HPDE6-E6E7 (cell line): Measurements from ENCODE around the gene OPCML.

Experiments
- DNase-seq: peaks from one replicate; pipeline ENCODE4 v3.0.0; 2011; ENCODE audit warnings: missing footprints; ENCODE audit errors: extremely low spot score

OPCML gene

DNA sequence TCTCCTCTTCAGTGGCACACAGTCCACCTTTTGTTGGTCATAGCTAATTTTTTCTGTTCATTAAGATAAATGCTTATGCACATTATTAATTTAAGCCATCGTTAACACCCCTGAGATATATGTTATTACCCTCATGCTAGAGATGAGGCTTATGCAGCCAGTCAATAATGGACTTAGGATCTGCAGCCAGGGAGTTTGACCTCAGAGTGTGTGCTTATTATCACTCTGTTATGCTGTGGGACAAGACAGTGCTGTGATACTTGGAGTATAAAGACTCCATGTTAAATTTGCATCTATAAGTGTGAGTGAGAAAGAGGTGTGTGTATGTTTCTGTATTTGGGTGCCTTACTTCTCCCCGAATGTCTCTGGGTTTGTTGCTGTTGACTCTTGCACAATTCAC is 969.3 kb downstream of the OPCML start:
- DNase-seq, result no peak

DNA sequence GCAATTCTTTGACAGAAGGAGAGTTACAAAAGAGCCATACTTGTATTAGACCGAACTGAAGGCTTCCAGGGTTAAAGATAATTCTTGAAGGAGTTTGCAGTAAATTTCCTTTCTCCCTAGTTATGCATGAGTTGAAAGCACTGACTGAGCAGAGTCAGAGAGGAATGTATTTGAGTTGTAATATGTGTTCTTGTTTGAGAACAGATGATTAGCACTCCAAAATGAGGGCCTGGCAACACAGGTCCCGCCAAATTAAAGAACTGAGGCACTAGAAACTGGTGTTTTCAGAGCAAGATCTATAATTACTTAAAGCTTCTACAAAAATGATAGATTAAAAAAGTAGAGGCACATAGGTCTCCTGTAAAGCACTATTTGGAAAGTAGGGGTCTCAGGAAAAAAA is 970.4 kb downstream of the OPCML start:
- no peak for DNase-seq

DNA sequence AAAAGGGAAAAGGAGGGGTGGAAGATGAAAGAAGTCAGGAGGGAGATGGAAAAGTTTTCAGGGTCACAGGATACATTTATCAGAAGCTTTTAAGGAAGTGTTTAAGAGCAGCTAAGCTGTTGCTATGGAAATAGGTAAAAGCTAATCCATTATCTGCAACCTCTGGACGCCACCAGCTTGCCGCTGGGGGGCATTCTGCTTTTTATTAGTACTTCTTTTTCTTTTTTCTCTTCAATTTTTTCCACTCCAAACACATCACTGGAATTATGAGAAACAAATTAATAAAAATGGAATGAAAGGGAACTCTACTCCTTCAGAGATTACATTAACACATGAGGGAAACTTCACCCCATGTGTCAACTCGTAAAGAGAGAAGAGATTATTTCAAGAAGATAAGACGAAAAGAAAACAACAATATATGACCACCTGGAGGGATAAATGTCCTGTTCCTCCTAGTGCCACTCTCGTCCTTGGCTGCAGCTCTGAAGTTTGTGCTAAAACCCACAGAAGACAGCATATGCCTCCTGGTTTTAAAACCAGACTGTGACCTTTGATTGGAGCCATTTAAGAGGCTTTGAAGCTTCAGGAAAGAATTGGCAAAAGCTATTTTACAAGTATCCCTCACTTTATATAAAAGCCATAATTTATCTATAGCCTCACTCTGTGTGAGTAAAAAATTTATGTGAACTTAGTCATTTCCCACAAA is 972.8 kb downstream of the OPCML start:
- no peak for DNase-seq

DNA sequence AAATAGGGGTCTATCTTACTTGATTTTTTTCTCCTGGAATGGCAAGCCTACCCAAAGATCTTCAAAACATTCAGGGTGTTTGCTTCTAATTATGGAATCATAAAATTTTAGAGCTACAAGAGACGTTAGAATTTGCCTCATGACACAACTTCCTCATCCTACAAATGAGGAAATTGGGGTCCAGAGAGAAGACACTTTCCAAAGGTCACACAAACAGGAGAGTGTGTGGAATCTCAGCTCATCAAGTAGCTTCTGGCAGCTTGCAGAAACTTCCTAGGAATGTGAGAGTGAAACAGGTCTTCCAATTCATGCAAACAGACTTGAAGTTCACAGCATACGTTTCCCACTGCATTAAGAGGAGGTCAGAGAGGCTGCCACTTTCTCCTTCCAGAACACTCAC is 976.0 kb downstream of the OPCML start:
- no peak for DNase-seq

DNA sequence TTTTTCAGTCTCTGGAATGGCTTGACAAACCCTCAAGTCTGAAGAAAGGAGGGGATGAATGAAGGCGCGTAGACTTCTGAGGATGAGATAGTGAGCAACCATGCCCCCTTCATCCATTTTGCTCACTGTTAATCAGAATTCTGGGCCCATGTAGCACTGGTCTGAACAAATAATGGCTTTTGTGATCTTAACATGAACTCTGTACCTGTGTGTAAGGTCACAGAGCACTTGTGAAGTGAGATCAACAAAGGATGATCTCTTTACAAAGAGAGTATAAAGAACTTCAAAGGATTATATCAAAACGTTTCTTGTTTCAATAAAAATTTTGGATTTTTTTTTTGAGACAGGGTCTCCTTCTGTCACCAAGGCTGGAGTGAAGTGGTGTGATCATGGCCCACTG is 976.7 kb downstream of the OPCML start:
- no peak for DNase-seq

DNA sequence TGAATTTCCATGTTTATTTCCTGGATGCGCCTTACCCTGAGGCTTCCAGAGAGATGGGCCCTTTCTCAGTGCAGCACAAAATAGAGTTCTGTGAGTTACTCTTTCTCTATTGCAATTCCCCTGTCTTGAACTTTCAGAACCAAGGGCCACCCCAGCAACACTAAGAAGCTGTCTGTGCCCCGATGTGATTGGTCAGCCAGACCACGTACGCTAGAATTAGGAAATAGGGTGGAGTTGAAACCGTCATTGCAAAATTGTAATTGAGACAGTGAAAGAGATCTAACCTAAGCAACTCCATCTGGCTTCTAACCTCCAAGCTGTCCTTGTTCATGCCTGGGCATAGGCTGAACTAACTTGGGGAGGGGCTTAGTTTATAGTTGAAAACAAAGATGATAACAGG is 981.3 kb downstream of the OPCML start:
- no peak for DNase-seq

DNA sequence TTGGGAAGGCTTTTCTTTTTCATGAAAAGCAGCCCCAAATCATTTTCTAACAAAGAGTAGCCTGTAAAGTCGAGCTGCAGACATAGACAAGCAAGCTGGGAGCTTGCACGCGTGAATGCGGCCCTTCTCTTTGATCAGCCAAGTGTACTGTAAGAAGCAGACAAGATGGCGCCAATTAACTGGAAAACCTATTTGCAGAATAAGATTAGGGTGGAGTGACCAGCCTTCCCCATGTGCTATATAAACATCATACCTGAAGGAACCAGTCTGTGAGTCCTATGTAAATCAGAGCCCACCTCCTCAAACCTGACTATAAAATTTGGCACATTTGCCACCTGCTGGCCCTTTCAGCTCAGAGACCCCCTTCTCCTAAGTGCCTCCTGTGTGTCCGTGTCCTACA is 982.7 kb downstream of the OPCML start:
- DNase-seq, result no peak

DNA sequence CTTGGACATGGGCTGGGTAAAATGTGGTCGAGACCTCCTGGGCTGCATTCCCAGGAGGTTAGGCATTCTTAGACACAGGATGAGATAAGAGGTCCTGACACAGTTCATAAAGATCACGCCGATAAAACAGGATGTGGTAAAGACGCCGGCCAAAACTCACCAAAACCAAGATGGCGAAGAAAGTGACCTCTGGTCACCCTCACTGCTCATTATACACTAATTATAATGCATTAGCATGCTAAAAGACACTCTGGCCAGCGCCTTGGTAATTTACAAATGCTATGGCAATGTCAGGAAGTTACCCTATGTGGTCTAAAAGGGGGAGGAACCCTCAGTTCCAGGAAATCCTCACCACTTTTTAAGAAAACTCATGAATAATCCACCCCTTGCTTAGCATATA is 983.3 kb downstream of the OPCML start:
- no peak for DNase-seq

DNA sequence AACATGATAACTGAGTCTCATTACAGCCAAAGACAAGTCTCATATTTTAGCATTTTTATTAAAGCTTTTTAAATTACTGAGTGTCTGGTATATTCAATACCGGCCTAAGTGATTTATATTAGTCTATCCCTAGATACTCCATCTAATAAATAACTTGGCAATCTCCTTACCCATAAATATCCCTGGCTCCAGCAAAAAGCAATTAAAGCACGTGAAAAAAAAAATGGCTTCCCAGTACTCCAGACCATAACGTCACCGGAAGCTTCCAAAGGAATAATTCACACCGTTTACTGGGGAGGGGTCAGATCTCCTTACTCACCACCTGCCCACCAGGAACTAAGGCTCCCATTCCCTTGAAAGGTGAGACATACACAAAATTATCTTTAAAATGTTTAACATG is 988.3 kb downstream of the OPCML start:
- DNase-seq, result no peak

DNA sequence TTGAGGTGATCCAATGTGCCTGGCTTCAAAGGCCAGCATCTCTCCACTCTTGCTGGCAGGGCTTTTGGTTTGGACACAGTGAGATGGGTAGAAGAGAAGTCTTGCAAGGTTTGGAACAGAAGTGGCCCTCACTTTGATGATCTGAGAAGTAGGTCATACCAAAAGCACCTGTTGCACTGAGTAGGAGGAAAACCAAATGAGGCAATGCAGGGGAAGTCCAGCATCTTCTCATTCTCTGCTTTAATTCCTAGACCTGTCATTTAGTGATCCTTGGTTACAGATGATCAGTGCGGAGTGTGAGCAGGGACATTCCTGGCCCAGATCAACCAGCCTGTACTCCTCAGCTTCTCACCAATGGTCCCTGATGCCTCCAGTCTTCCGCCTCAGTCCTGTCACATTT is 990.5 kb downstream of the OPCML start:
- no peak for DNase-seq

DNA sequence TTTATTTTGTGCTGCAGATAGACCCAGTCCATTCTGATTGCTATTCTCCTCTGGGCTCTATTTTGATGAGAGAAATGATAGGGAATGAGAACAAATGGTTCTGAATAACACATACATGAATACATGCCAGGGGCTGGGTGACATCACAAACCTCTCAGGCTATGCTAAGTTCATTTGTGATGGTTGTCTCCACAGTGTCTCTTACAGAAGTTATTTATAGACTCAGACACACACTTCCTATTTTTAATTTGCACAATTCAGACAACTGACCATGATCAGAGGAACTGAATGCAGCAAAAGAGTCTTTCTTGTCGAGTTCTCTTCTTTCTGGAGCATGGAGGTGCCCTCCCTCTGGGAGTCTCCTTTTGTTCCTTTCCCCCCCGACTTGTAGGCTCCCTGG is 991.7 kb downstream of the OPCML start:
- no peak for DNase-seq

DNA sequence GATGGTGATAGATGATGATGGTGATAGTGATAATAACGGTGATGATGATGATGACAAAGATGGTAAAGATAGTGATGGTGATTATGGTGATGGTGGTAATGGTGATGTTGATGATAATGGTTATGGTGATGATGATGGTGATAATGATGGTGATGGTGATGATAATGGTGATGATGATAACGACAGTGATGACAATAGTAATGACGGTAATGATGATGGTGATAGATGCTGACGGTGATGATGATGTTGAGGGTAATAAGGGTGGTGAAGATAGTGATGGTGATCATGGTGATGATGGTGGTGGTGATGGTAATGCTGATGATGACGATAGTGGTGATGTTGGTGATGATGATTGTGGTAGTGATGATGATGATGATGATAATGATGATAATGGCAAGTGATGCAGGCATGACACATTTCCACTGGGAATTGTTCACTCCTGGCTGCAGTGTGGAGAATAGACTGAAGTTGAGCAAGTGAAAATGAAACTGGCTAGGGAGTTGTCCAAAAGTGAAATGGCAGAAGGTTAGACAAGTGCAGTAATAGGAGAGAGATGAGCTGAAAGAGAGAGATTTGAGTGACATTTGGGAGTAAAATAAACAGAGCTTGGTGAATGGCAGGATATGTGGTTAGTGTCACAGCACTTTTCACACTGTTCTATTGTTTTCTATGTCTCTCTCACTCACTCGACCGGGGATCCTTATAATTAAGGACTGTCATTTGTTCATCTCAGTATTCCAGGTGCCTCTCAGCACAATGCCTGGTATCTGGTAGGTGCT is 992.5 kb downstream of the OPCML start:
- DNase-seq, result no peak

DNA sequence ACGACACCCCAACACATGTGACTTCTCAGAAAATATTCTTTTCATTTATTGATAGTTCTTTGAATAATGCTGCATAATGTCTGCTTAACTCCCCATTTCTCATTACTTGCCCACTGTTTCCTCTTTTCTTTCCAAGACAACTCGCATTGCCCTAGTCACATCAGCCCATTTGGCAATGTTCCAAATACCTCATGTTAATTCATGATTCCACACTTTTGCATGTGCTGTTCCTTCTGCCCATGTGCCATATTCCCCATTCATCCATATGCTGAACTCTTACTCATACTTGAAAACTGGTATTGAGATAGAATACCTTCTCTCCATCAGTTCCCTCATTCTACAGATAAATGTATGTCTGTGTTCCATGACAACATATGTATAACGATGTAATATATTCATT is 993.7 kb downstream of the OPCML start:
- no peak for DNase-seq

DNA sequence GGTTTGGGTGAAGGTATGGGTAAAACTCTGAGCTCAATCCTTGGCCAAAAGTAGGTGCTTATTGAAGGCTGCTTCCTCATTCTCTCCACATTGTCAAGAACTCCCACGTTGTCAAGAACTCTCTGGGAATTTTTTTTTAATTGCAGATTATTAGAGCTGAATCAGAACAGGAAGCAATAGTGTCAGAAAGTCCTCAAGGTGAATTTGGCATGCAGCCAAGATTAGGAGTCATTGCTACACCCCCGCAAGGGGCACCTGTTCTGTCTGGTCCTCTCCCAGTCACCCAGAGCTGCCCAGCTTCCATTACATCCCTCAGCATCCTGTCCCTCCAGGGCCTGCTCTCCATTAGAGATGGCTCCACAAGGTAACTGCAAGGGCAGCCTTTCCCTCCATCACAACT is 996.5 kb downstream of the OPCML start:
- DNase-seq, result no peak

DNA sequence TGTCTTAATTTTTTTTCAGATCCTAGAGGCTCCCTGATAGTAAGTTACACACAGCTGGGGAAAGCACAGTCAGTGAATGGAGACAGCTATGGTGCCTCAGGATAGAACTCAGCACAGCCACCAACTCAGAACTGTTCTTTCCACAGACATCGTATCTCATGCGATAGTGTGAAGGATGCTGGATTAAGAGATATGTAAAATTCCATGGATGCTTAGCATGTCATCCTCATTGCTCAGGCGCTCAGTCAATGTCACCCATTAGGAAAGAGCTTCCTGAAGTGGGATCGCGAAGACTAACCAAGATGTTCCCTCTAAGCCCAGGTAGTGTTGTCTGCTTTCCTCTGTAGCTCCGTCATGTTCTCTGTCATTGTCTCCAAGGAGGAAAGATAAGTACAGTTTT is 1000.4 kb downstream of the OPCML start:
- DNase-seq, result no peak

DNA sequence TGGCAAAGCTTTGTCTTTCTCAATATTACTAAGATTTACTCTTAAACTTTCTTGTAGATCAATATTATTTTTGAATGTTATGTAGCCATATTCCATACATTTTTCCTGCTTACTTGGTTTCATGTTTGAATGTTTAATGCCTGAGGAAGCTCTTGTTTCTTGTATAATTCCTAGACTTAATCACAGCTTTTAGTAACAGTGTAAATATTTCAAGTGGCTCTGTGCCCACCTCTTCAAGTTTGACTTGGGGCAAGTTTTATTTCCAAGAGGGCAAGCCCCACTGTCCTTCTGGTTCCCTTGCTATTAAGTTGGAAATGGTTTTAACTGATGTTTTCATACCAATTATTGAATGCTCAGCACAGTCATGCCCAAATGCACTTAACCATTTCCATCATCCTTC is 1004.1 kb downstream of the OPCML start:
- DNase-seq, result no peak

DNA sequence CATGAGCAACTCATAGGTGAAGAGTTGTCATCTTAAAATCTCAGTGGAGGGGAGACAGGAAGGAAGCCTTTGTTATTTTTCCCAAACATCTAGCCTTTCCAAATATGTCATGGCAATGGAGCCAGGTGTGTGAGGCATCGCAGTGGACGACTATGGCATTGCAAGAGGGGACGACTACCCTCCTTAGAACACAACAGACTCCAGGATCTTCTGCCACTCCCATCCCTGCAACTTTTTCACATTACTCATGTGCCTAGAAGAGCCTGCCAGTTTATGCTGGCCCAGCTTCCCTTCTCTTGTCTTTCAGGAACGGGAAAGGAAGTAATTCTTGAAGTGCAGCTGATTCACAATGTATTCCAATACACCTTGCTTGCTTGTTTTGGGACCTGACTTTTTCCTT is 1008.4 kb downstream of the OPCML start:
- DNase-seq, result no peak

DNA sequence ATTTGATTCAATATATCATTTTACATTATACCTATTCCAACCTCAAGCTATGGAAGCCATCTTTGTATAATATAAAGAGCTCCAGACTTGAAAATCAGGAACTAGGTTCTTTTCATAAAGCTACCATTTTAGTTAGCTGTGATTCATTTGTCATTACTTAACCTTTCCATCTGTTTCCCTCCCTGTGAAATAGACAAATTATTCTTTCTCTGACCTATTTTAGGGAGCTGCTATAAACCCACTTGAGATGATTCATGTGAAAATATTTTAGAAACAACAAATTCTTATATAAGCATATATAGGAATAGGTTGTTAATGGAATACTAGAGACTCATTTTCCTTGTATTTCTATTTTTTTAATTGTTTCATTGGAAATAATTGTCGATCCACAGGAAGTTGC is 1012.1 kb downstream of the OPCML start:
- DNase-seq, result no peak

DNA sequence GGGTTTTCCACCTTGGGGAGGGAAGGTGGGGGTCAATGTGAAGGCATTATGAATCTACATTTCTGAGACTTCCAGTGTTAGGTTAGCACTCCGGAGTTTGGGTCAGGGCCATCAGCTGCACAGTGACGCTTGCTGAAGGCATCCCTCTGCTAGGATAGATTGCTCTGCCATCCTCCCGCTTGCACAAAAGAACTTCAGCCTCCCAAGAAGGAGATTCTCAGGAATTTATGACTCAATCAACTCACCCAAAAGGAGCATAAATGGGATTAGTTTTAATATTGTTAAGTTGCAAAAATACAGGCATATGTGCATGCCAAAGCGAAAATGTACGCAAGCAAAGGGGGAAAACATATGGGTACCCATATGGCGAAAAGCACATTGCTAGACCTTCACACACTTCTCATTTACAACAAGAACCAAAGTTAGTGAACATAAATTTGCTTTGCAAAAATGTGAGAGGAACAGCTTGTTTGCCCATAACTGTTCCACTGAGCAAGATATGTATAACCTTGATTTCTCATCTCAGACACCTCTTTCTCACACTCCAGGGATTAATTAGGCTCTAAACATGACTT is 1013.0 kb downstream of the OPCML start:
- DNase-seq, result no peak

DNA sequence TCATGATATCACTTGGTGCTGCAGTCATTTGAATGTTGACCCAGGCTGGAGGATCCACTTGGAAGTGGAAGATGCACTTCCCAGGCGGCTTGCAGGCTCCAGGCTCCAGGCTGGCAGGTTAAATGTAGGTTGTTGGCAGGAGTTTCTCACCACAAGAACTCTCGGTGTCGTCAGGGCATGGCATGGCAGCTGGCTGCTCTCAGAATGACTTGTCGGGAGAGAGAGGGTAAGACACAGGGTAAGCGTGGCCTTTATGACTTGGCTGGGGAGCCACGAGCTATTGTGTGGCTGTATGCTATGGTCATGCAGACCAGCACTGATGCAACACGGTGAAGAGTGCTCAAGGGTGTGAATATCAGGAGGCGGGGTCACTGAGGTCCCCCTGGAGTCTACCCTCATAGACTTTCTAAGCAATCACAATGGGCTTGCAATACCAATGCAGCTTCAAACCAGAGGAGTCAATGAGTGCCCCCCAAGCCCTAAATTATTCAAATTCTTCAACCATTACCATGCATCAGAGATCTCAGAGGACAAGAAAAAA is 1027.7 kb downstream of the OPCML start:
- no peak for DNase-seq

DNA sequence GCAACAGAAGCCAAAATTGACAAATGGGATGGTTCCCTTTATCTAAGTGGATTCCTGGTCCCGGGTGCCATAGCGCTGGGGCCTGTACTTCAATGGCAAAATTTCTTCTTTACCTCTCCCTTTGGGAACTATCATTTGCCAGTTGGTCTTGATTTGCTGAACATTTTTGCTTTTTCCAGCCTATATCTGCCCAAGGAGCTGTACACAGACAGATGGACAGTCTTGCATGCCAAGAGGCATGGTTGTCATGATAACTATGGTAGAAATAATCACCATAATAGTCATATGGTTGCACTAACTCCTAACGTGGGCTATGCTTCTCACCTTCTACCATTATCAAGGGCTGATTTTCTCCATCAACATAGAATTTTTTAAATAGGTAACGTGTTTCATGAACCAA is 1030.9 kb downstream of the OPCML start:
- DNase-seq, result no peak

DNA sequence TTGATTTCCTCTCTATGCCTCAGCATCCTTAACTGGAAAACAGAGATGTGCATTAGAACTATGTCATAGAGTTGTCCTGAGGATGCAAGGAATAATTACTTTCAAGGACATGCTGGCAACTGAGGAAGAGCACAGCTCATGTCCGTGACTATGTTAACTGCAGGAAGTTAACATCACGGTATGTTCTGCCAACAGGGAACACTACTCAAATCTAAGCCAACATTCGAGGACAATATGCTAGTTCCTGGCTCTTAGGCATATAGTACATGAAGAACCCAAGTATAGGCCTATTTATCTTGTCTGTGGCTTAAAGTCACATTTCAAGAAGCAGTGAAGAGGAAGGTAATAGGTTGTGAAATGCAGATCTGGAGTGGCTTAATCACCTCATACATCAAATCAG is 1032.6 kb downstream of the OPCML start:
- DNase-seq, result no peak

DNA sequence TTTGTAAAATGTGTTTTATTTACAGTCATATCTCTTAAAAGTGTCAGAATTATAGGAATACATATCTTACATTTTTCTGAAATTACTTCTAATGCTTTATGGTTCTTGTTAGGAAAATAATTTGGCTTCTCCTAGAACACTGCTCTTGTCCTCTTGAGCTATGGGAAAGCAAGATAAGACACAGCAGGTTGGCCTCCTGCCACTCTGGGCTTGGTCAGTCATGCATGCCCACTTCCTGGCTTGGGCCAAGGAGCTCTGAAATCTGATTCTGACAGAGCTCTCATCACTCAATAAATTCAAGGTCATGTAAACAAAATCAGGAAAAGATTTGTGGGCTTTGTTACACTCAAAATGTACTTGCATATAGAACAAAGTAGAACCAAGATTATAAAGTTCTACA is 1036.0 kb downstream of the OPCML start:
- DNase-seq, result no peak
